ENCODE results near the gene TMEM95. TPM values are rescaled to one million over a fixed set of nuclear protein-coding genes. Genes with fewer than 3 reads are reported as not detected.

TMEM95 gene
- total RNA-seq, 1 experiment from 2014 or later, result not detected

- Histone ChIP-seq H4K20me1 (ENCODE audit: insufficient read depth) (peaks cover 26% of the 10 kb centered on the region), H3K4me2 (ENCODE audit: low read length) (peak within 1 kb of the TSS; percentile 96), H3K27ac (ENCODE audit: low read depth, low read length) (peak within 1 kb of the TSS; percentile 93), H3K4me1 (ENCODE audit: control insufficient read depth in 1 of 2, insufficient read depth in 2 of 2, low read length in 2 of 2) (peaks cover 24 to 51% of the 10 kb centered on the region in 2 experiments), H3K79me2 (ENCODE audit: insufficient read depth, low read length) (peaks cover 48% of the 10 kb centered on the region), H3K27me3 (ENCODE audit: insufficient read depth, low read length) (no peaks in the 10 kb centered on the region), H3K9me3 (ENCODE audit: control insufficient read depth in 1 of 2, insufficient read depth in 1 of 2, low read depth in 1 of 2, low read length in 2 of 2) (no peaks in the 10 kb centered on the region), H3K4me3 (replicated peaks in 1 of 2; ENCODE audit: low read depth in 1 of 2, low read length in 2 of 2) (peak within 1 kb of the TSS; percentile 81 to 96), H3K9ac (ENCODE audit: low read length) (peak within 1 kb of the TSS; percentile 90), H3K9me2 (ENCODE audit: insufficient read depth) (no peaks in the 10 kb centered on the region), H3K36me3 (ENCODE audit: control insufficient read depth in 1 of 2, insufficient read depth in 2 of 2, low read length in 2 of 2) (peaks cover 32 to 50% of the 10 kb centered on the region in 2 experiments), H2AFZ (ENCODE audit: low read depth, low read length, poor library complexity, severe bottlenecking) (no peak within 1 kb of the TSS)
- peak; percentile 63 for DNase-seq (ENCODE audit: low read depth, low spot score)
- peak; percentile 77 for ATAC-seq
- no TSS peak for BruUV-seq (replicated peaks)
- ChIA-PET POLR2A (interaction anchor here (1.2 to 2.3 kb wide), 3 partner anchors 15 to 75 kb away, joined by 3 to 11 read pairs (median 4); partner anchors contain the start of genes GABARAP, NEURL4 and PHF23), CTCF (interaction anchor here (0.6 to 2.2 kb wide), 3 partner anchors 10 to 94 kb away, joined by 3 to 7 read pairs (median 5); partner anchors contain the start of gene NEURL4), RAD21 (ENCODE audit: low non-redundant PET in 1 of 2, low total read pairs in 2 of 2, uncharacterized antibody in 2 of 2, unreplicated experiment in 2 of 2) (no interaction called here)
- intact Hi-C loops (cut with micrococcal nuclease), result no loop called here
- TF ChIP-seq SP1 (IDR thresholded peaks at IDR 0.05; ENCODE audit: low read depth) (peak; percentile 74; the same call in 1 of the 2 replicates), POLR2A (IDR thresholded peaks at IDR 0.05; ENCODE audit: borderline replicate concordance, extremely low read depth, insufficient read depth, insufficient read length) (peak; percentile 46), YY1 (IDR thresholded peaks at IDR 0.05; ENCODE audit: extremely low read depth, insufficient replicate concordance, low read depth, low read length) (peak; percentile 78), FOSL1 (IDR thresholded peaks at IDR 0.05; ENCODE audit: low read depth) (no peak), POLR2AphosphoS5 (IDR thresholded peaks at IDR 0.05; ENCODE audit: low read depth, low read length) (peak; percentile 88), EZH2 (IDR thresholded peaks at IDR 0.05) (no peak), ZNF274 (IDR thresholded peaks at IDR 0.05; ENCODE audit: low read depth, low read length) (no peak), RAD21 (IDR thresholded peaks at IDR 0.05; ENCODE audit: low read depth) (no peak), CTCF (IDR thresholded peaks at IDR 0.05 in 2 of 3, conservative IDR thresholded peaks at IDR 0.05 in 1 of 3; ENCODE audit: borderline replicate concordance in 1 of 3, insufficient read depth in 1 of 3, low read depth in 2 of 3, low read length in 2 of 3) (no peak), CEBPB (IDR thresholded peaks at IDR 0.05; ENCODE audit: low read depth) (no peak), ZBTB33 (IDR thresholded peaks at IDR 0.05; ENCODE audit: extremely low read depth, insufficient replicate concordance, low read length) (peak; percentile 59), TCF7L2 (IDR thresholded peaks at IDR 0.05; ENCODE audit: borderline replicate concordance, extremely low read depth, insufficient read depth, insufficient read length) (peak; percentile 83), MAX (IDR thresholded peaks at IDR 0.05) (peak; percentile 91), ELF1 (IDR thresholded peaks at IDR 0.05; ENCODE audit: borderline replicate concordance, low read depth) (no peak; the same call in 1 of the 2 replicates), ATF3 (IDR thresholded peaks at IDR 0.05) (no peak), ZFX (IDR thresholded peaks at IDR 0.05) (peak; percentile 84; the same call in 1 of the 2 replicates), JUND (IDR thresholded peaks at IDR 0.05) (no peak), SIN3A (IDR thresholded peaks at IDR 0.05; ENCODE audit: low read depth) (peak; percentile 88), SRF (IDR thresholded peaks at IDR 0.05; ENCODE audit: low read depth) (peak; percentile 73; the same call in 1 of the 2 replicates), CBX3 (IDR thresholded peaks at IDR 0.05; ENCODE audit: low read depth) (peak; percentile 73), EZH2phosphoT487 (IDR thresholded peaks at IDR 0.05; ENCODE audit: borderline replicate concordance) (no peak), EGR1 (IDR thresholded peaks at IDR 0.05; ENCODE audit: low read depth) (no peak)
These were observed 40.0 kb upstream of the TMEM95 start, which contains the start of gene GPS2 for GRCh38 chr17:7314719-7315569. TSS of gene GPS2 (minus strand) at chr17:7315360. CDS start at chr17:7315052, 308 bp downstream.
